ENCODE measurements around the gene KIAA0753. TPM values are rescaled to one million over a fixed set of nuclear protein-coding genes. Genes with fewer than 3 reads are reported as not detected.
"Not testable (repeated sequence)": the region's sequence is repeated elsewhere in the genome, so short reads cannot be mapped to it uniquely, and the experiment has no call there.

The KIAA0753 gene
- total RNA-seq, 1 donor from 2014 or later, result 33.7 TPM

- no peak for DNase-seq (ENCODE audit: extremely low spot score, unreplicated experiment)
Measured at GRCh38 chr17:6668727-6669425, 28.4 kb upstream of the KIAA0753 start.

GRCh38 chr17:6668219-6668618, 27.7 kb upstream of the KIAA0753 start:
- Mint-ChIP-seq H3K4me3 (no peak overlapping the region), H3K27ac (no peak overlapping the region), H3K36me3 (no peaks in the 10 kb centered on the region), H3K4me1 (ENCODE audit: unreplicated experiment) (no peaks in the 10 kb centered on the region), H3K9me3 (no peaks in the 10 kb centered on the region), H3K27me3 (peaks cover 26% of the 10 kb centered on the region)
- no peak for DNase-seq (ENCODE audit: extremely low spot score, unreplicated experiment)
- TF ChIP-seq CTCF (conservative IDR thresholded peaks at IDR 0.05), result no peak

More at GRCh38 chr17:6668727-6669425, 28.4 kb upstream of the KIAA0753 start:
- Mint-ChIP-seq H3K27ac (peak overlapping the region; percentile 30), H3K9me3 (no peaks in the 10 kb centered on the region), H3K4me3 (no peak overlapping the region), H3K4me1 (ENCODE audit: unreplicated experiment) (no peaks in the 10 kb centered on the region), H3K36me3 (no peaks in the 10 kb centered on the region), H3K27me3 (peaks cover 26% of the 10 kb centered on the region)
- no peak for TF ChIP-seq CTCF (conservative IDR thresholded peaks at IDR 0.05)

GRCh38 chr17:6667516-6667915, 27.0 kb upstream of the KIAA0753 start:
- Mint-ChIP-seq H3K27me3 (peaks cover 29% of the 10 kb centered on the region), H3K4me3 (no peak overlapping the region), H3K36me3 (no peaks in the 10 kb centered on the region), H3K9me3 (no peaks in the 10 kb centered on the region), H3K4me1 (ENCODE audit: unreplicated experiment) (no peaks in the 10 kb centered on the region), H3K27ac (no peak overlapping the region)
- no peak for DNase-seq (ENCODE audit: extremely low spot score, unreplicated experiment)
- TF ChIP-seq CTCF (conservative IDR thresholded peaks at IDR 0.05), result no peak

- Mint-ChIP-seq H3K4me1 (ENCODE audit: unreplicated experiment) (no peaks in the 10 kb centered on the region), H3K27ac (no peak overlapping the region), H3K27me3 (peaks cover 36% of the 10 kb centered on the region), H3K36me3 (no peaks in the 10 kb centered on the region), H3K9me3 (no peaks in the 10 kb centered on the region), H3K4me3 (no peak overlapping the region)
- no peak for DNase-seq (ENCODE audit: extremely low spot score, unreplicated experiment)
- TF ChIP-seq CTCF (conservative IDR thresholded peaks at IDR 0.05), result no peak
Measured at GRCh38 chr17:6666557-6666956, 26.0 kb upstream of the KIAA0753 start.

- H3K27ac Mint-ChIP-seq, result no peak overlapping the region
- TF ChIP-seq CTCF (conservative IDR thresholded peaks at IDR 0.05), result peak; percentile 90
- H3K36me3 Mint-ChIP-seq, result no peaks in the 10 kb centered on the region
- no peaks in the 10 kb centered on the region for H3K4me1 Mint-ChIP-seq (ENCODE audit: unreplicated experiment)
- H3K4me3 Mint-ChIP-seq, result no peak overlapping the region
- peaks cover 41% of the 10 kb centered on the region for H3K27me3 Mint-ChIP-seq
- no peaks in the 10 kb centered on the region for H3K9me3 Mint-ChIP-seq
- no peak for DNase-seq (ENCODE audit: extremely low spot score, unreplicated experiment)
Measured at GRCh38 chr17:6666077-6666521, 25.6 kb upstream of the KIAA0753 start.

GRCh38 chr17:6663200-6663599, 22.7 kb upstream of the KIAA0753 start:
- H3K27me3 Mint-ChIP-seq, result peaks cover 48% of the 10 kb centered on the region
- not testable (repeated sequence) for H3K4me1 Mint-ChIP-seq (ENCODE audit: unreplicated experiment); H3K4me3 Mint-ChIP-seq; H3K36me3 Mint-ChIP-seq; H3K9me3 Mint-ChIP-seq; H3K27ac Mint-ChIP-seq; DNase-seq (ENCODE audit: extremely low spot score, unreplicated experiment)
